GM23248 (cell line): ENCODE results near the gene IL21R.

Experiments used
- EZH2 ChIP-seq: fragments of 200-600 bp; sonication (generic); IDR thresholded peaks from 2 replicates; pipeline ENCODE4 v1.6.1; 2018; ENCODE audit warnings: antibody characterized with exemption, mild to moderate bottlenecking; ENCODE audit not compliant: insufficient read depth, poor library complexity, severe bottlenecking
- EZH2phosphoT487 ChIP-seq: fragments of 200-600 bp; sonication (generic); IDR thresholded peaks from 2 replicates; pipeline ENCODE4 v1.6.1; 2018; ENCODE audit warnings: antibody characterized with exemption, moderate library complexity, mild to moderate bottlenecking, low read depth; ENCODE audit not compliant: insufficient read depth

DNA sequence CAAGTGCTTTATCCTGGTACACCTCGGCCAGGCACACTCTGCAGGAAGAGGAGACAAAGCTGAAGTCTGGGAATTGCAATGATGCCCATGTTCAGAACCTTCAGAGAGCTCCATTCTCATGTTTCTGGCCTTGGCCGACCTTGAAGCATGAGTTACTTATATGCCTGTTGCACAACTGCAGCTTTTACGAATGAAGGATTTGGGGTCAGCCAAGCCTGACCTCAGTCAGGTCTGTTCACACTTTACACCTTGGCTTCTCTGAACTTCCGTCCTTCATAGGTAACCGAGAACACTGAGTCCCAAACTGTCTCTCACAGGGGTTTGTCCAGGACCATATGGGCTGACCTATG, 81.1 kb downstream of the IL21R start:
- TF ChIP-seq EZH2 = no peak
- no peak for TF ChIP-seq EZH2phosphoT487
